HG03280 (cell line): ENCODE measurements around the gene PATL1.

ENCODE experiments used
- ATAC-seq: cut with Tn5 transposase; IDR thresholded peaks from one replicate; pipeline ENCODE4 v1.9.1; 2021; ENCODE audit warnings: mild to moderate bottlenecking, moderate library complexity; ENCODE audit not compliant: unreplicated experiment

The PATL1 gene

DNA sequence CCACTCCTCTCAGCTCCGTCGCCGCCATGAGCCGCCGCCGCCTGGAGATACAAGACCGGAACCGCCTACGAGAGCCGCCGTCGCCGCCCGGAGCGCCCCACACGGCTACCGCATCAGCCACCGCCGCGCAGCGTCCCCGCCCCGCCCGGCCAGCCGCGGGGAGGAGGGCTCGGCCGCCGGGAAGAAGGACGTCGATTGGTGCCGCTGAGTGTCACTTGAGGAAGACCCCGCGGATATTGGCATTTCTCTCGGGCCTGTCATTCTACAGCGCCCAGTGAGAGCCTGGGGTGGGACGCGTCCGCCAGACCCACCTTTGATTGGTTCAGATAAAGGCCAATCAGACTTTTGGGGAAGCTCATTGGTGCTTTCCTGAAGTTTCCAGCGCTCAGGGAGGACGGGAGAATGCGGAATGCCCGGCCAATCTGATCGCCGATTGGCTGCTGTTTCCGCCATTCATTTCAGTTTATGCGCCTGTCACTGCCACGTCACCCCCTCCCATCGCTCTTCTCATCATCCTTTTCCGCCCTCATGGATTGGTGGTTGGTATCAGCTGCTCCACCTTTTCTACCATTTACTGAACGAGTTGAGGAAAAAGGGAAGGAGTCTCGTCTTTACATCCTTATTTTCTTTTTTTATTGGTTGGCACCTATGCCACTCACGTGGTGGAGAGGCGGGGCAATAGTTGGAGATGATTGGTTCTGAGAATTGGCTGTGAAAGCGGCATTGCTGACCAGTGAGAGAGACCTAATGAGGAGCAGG lies 53.0 kb downstream of the PATL1 start, which contains the start of gene OSBP:
Gene OSBP (minus strand): TSS at position 138 of the 759 bp plus-strand sequence. CDS start 110 bp downstream, at position 28.
- ATAC-seq, result peak; percentile 85

DNA sequence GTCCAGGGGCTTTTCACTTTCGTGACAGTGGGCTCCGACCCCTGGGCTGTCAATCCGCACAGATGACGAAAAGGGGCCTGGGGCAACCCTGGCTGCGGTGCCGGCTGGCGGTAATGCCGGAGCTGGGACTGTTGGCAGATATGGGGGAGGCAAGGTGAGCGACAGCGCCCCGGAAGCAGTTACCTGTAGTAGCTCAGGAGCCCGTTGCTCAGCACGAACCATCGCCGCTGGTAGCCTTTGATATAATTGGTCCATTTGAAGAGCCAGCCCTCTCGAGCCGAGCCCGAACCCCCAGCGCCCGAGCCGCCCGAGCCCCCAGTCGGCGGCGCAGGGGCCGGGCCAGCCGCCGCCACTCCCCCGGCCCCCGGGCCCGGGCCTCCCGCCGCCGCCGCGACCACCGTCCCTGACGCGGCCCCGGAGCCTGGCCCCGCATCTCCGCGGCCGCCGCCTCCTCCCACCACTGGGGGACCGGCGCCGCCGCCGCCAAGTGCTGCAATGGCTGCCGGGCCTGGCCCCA lies 53.7 kb downstream of the PATL1 start:
- ATAC-seq, result peak; percentile 12

DNA sequence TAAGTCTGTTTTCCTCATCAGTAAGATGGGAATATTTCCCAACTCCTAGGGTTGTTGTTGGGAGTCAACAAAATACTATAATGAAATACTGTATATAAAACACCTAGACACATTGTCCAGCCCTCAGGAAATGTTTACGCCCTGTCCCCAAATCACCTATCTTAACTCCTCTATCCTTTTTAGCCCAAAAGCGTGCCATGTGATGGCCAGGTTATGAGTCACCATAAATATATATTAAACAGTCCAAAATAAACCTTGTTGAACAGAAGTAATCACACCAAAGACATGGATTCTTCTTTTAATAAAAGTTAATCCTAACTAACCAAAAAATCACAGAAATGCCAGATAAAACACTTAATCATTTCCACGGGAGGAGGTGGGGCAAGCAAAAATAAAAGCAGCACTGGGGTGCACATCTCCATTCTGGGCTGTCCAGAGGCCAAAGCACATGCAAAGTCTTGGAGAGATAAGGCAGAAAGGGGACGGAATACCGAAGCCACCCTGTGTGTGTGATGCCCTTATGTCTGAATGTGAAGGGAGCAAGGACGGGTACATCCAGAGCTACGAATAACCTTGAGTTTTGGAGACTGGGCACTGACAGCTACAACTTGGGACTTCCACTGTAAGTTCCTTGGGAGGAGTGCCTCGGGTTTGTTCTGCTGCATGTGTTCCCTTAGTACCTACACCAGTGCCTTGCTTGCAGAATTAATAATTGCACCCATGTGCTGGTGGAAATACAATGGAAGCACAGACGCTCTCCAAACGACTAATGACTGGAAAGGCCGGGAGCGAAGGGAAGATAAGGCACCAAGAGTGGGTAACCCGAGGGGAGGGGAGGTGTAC lies 54.3 kb downstream of the PATL1 start:
- no peak for ATAC-seq

DNA sequence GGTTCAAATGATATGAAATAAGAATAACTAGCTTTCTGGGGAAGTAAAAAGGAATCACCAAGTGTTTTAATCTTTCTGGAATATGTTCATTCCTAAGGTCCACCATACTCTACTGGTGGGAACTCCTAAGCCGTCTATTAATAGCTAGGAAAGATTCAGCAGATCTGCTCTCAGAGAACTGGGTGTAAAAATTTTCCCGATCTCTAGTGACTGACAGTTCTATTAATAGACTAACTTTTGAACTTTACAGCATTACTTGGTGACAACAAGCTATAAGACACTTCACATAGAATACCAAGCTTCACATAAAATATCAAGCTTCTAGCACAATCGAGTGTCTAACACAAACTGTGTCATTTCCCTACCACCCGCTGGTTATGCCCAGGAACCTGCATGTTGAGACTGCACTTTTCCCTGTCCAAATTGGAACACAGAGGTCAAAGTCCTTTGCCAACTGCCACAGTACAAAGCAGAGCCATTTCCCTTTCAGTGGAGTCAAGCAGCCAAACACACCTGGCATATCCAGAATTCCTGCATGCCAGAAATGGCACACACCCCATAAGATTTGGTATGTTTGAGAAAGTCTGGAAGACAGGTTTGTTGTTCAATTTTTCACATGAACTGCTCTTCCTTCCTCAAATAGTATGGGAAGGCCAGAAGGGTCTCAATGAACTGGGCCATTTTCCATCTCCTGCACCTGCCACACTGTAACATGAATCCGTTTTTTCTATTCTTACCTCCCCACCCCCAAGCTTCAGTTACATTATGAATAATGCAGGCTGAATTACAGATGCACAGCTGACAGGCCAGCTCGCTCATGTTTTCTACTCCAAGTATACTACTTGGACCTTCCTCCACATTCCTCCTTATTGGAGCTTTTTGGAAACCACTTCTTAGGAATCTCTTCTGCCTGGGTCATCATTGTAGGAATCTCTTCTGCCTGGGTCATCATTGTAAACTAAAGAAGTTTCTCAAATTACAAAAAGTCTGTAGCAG lies 57.0 kb downstream of the PATL1 start:
- no peak for ATAC-seq

DNA sequence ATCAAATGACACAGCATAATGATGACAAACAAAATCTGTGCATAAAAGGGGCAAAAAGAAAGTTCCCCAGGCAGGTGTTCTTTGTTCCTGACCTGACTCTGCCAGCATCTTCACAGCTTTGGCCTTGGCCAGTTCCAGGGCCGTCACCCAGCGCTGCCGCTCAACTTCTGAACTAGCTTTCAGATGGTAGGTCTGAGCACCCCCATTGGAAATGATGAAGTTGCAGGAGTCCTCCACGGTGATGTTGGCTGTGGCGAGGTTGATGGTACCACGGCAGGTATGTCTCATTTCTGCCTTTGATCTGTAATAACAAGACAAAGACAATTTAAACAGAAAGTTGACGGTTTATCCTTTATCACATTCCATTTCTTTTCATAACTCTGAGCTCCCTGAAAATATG lies 58.5 kb downstream of the PATL1 start:
- no peak for ATAC-seq

DNA sequence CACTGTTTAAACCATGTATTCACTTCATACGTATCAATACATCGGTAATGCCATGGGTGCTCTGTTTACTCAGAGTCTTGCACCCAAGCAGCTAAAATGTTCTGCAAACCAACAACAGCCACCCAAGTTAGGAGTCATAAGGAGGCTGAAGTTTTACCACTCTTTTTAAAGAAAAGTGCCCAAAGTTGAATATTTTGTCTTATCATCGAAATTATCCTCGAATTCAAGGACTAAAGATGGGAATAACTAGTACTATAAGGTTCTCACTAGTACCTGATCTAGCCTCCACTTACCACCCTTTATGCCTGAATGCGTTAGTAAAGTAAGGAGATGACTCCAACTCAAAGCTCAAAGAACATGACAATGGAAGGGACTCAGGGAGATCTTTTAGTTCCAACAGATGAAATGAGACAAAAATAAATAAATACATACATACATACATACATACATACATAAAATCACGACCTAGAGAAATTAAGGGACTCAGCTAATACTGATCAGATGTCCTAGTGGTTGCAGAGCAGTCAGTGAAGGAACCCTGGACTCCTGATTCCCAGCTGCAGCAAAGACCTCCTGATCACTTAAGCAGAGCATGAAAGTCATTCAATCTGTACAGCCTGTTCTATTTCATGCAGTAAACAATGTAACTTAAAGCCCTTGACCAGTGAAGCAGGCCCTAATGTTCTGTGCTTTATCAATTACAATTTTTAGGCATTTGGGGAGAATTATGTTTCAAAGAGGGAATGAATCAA lies 61.0 kb downstream of the PATL1 start:
- ATAC-seq, result no peak

DNA sequence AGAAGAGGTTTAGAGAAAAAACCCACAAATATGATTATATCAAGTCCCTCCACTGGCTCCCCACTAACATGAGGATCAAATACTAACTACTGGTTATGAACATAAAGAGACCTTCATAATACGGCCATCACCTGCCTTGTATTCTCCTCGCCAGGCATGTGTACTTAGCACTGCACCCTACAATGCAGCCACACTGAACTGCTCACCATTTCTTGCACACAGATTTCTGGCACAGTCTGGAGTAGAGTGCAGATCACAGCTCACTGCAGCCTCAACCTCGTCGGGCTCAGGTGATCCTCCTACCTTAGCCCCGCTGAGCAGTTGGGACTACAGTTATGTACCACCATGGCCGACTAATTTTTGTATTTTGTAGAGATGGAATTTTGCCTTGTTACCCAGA lies 66.4 kb downstream of the PATL1 start:
- ATAC-seq, result no peak

DNA sequence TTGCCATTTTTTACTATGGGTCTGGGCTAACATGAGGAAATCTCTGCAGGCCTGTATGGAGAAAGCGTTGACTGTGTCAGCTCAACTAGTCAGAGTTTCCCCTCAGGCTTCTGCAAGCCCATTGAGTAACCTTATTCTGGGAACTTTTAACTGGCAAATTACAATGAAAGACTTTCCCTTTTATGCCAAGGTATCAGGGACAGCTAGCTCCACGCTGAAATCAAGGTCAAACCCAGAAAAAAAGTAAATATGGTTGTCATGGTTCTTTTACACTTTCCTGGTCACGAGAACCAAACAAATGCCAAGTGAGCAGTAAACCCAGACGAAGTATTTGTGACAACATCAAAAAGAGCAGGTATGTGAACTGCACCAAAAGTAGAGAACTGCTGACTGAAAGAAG lies 67.0 kb downstream of the PATL1 start:
- no peak for ATAC-seq

DNA sequence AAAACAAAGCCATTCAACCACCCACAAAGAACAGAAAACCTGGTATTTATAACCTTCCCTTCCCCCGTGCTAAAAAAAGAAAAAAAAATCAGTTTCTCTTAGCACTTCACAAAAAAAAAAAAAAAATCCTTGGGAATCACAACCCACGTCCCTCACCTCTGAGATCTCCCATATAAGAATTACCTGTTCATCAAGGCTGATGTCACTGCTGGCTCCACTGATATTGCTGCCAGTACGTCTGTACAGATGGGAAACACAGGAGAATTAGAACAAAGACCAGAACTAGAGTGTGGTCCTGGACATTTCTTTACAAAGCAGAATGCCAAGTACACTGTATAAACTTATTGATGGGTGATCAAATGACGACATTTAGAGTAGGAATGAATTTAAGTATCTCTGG lies 68.2 kb downstream of the PATL1 start:
- ATAC-seq, result no peak

DNA sequence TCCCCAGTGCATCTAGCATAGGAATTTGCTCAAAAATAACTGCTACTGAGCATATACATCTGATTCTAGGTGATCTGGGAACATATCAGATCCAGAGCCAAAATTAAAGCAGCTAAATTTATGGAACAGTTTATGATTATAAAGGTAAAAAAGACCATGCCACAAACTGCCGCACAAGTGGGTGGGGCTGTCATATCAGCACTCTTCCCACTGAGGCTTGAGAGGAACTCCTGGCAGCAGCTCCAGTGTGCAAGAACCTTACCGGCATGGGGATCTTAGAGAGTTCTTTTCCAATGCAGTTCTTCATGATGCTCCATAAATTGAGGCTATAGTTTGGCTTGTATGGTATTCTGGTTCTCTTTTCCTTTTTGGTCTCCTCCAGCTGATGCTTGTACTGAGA lies 68.6 kb downstream of the PATL1 start:
- ATAC-seq, result no peak

DNA sequence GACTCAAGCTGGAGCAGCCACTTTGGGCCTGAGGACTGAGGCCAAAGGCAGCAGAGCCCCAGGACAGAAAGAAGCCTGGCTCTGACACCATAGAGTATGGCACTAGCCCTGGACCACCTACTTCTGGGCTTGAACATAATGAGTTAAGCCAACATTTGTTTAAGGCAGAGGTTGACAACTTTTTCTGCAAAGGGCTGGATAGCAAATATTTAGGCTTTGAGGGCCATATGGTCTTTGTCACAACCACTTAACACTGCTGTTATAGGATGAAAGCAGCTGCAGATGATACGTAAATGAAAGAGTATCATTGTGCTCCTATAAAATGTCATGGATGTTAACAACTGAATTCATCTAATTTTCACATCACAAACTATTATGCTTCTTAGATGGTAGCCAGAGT lies 69.9 kb downstream of the PATL1 start:
- no peak for ATAC-seq
